GM11168 (cell line): ENCODE measurements around the gene POU3F2.

Experiments
- in situ Hi-C: fragments of 300-500 bp; cut with MboI; formaldehyde crosslinking; loops from one replicate; pipeline ENCODE4 v1.12.0; 2022; ENCODE audit warnings: low sequenced_read_pairs; ENCODE audit not compliant: unreplicated experiment

The POU3F2 gene

DNA sequence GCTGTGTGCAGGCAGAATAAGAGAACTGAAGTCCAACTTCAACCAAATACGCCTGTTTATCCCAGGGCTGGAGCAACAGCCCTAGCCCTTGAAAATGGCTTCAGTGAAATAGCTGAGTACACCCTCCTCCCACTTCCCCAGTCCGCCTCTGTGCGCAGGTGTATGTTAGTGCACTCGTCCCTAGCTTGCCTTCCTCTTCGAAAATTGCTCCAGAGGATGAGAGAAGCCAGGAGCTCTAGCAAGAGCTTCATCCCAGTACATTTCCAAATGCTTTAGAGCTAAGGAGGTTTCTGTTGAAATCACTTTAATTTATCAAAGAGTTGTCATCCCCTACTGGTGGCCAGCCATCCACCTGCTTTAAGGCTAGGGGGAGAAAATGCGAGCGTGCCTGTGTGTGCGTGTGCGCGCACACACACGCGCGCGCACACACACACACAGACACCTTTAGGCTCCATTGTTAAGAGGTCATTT is 5.4 kb upstream of the POU3F2 start:
- in situ Hi-C loops = loop anchor here (25.0 kb wide), 1 partner anchor 1633 kb away; the partner anchor contains the start of gene SIM1

DNA sequence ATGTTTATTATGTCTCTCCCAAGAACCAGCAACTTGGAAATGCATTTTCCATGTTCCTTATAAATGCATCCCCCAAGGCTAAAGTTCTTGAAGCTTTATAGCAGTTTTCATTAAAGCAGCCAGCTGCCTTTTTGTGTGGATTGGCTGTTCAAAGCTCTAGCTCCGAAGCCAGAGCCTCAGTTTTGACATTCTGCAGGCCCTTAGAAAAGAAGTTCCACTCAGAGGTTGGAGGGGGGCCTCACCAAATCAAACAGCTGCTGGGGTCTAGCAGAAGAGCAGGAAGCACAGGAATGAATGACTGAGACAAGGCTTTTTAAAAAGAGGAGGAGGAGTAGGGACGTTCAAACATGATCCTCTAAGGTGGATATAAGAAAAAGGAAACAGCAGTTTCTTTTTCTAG is 4.2 kb upstream of the POU3F2 start:
- in situ Hi-C loops = loop anchor here (25.0 kb wide), 1 partner anchor 1632 kb away; the partner anchor contains the start of gene SIM1

DNA sequence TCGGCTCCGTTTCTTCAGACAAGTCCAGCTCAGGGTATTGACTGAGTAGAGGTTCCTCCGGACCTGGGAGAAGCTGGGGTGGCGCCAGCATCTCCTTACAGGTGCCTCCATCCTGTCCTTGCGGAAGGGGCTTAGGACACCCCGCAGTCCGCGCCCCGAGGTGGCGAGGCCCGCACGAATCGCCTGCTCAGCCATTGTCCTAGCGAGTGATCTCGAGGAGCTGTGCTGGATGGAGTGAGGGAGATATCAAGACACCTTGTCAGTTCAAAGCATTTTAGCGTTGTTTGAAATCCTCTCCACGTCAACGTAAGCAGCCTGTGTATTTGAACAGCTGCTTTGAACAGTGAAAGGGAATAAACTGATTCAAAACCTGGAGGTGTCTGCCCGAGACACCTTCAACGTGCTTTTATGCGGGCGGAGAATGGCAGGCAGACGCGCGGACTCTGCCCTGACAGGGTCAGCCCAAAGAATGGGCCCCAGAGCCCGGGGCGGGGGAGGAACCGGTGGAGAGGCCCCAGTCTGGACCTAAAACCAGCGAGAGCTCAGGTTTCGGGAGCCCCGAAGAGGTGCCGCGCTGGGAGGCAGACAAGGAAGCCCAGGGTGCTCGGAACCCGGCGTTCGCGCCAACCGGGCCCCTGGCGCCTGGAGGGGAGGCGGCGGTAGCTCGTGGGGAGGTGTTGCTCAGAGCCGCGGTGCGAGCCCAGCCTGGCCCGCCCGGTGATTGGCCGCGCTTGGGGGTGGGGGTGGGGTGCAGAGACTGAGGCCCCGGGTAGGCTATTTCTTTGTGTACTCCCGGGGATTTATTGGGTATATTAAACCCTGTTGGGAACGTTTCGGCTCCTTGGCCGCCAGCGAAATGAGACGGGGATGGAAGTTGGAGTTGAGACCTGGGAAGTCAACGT is 3.1 kb upstream of the POU3F2 start:
- in situ Hi-C loops = loop anchor here (25.0 kb wide), 1 partner anchor 1631 kb away; the partner anchor contains the start of gene SIM1

DNA sequence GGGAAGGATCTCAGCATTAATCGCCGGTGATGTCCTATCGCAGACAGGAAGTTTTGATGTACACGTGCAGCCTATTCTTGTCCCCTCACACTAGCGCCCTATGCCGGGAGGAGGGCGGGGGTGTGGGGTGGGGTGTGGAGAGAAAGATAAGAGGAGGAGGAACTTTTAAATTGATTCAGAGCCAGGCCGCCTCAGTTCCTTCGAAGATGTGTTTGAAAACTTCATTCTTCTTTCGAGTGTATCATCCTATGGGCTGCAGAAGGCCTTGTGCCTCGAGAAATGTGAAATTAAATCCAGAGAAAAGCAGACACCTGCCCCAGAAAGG is 2.5 kb upstream of the POU3F2 start:
- in situ Hi-C loops = loop anchor here (25.0 kb wide), 1 partner anchor 1630 kb away; the partner anchor contains the start of gene SIM1

DNA sequence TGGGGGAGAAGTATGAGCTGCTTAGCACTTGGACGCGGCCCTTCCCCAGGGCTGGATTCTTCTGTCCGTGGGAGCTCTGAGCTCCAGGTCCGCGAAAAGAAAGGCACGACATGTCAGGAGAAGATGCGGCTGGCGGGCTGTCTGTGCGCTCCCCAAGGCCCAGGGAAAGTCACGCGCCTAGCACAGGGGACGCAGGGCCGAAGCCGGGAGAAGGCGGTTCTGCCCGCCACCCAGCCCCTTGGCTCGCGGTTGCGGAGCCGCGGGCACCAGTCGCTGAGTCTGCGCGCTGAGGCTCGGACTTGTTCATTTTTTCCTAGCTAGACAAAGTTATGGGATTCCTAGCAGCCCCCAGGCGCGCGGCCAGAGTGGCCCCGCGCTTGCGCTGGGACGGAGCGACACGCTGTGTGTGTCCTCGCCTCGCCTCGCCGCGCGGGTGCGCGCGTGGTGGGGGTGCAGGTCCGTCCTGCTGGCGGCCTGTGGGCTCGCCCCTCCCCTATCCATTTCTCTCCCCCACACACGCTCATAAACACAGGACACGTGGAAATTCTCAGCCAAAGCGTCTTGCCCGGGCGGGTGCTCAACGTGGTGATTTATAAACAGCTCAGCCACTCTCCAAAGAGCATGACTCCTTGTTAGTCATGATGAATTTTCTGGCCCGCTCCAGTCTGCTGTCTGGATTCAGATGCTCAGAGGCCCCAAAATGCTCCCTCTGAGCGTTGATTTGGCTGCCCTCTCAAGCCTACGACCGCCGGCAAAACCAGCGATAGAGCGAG is 1.9 kb upstream of the POU3F2 start:
- in situ Hi-C loops = loop anchor here (25.0 kb wide), 1 partner anchor 1630 kb away; the partner anchor contains the start of gene SIM1

DNA sequence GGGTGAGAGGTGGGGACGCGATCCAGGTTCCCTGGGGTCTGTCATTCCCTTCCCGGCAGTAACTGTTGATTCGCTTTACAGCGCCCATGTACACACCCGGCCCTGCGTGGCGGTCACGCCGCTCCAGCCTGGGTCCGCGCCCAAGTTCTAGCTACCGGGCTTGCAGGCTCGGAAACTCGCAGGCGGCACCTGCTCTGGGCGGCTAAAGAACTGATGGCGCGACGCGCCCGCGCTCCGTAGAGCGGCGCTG is 1.4 kb upstream of the POU3F2 start:
- in situ Hi-C loops = loop anchor here (25.0 kb wide), 1 partner anchor 1629 kb away; the partner anchor contains the start of gene SIM1

DNA sequence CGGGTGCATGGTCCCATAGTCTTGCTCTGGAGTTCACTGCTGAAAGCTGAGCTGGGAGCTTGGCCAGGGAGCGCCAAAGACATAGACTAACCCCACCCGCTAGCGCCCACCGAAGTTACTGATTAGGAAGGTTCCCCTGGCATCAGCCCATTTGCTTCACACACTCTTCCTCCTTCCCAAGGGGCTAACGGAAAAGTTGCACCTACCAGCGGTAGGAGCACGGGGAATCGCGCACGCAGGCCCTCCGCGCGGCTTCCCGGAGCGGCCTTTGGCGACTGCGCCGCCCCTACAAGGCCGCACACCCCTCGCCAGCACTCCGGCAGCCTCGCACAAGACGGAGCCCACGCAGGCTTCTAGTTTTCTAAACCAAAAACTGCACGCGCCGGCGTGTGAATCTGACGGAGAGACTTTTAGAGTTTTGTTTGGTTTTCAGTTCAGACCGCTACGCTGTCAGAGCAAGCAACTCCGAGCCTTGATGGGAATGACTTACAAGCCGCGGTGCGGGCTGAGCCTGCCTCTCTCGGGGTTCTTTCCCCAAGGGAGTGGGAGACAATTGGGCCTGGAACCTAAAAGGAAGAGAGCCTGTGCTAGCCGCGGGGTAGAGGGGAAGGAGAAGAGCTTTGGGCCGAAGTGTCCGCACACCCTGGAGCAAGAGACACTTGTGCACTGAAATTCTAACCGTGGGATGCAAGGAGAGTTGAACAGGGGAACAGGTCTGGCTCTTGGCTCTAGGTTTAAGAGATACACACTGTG is 891 bp upstream of the POU3F2 start:
- in situ Hi-C loops = loop anchor here (25.0 kb wide), 1 partner anchor 1629 kb away; the partner anchor contains the start of gene SIM1

DNA sequence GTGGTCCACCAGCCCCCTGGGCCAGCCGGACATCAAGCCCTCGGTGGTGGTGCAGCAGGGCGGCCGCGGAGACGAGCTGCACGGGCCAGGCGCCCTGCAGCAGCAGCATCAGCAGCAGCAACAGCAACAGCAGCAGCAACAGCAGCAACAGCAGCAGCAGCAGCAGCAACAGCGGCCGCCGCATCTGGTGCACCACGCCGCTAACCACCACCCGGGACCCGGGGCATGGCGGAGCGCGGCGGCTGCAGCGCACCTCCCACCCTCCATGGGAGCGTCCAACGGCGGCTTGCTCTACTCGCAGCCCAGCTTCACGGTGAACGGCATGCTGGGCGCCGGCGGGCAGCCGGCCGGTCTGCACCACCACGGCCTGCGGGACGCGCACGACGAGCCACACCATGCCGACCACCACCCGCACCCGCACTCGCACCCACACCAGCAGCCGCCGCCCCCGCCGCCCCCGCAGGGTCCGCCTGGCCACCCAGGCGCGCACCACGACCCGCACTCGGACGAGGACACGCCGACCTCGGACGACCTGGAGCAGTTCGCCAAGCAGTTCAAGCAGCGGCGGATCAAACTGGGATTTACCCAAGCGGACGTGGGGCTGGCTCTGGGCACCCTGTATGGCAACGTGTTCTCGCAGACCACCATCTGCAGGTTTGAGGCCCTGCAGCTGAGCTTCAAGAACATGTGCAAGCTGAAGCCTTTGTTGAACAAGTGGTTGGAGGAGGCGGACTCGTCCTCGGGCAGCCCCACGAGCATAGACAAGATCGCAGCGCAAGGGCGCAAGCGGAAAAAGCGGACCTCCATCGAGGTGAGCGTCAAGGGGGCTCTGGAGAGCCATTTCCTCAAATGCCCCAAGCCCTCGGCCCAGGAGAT is 1.0 kb downstream of the POU3F2 start:
- in situ Hi-C loops = loop anchor here (25.0 kb wide), 1 partner anchor 1627 kb away; the partner anchor contains the start of gene SIM1

DNA sequence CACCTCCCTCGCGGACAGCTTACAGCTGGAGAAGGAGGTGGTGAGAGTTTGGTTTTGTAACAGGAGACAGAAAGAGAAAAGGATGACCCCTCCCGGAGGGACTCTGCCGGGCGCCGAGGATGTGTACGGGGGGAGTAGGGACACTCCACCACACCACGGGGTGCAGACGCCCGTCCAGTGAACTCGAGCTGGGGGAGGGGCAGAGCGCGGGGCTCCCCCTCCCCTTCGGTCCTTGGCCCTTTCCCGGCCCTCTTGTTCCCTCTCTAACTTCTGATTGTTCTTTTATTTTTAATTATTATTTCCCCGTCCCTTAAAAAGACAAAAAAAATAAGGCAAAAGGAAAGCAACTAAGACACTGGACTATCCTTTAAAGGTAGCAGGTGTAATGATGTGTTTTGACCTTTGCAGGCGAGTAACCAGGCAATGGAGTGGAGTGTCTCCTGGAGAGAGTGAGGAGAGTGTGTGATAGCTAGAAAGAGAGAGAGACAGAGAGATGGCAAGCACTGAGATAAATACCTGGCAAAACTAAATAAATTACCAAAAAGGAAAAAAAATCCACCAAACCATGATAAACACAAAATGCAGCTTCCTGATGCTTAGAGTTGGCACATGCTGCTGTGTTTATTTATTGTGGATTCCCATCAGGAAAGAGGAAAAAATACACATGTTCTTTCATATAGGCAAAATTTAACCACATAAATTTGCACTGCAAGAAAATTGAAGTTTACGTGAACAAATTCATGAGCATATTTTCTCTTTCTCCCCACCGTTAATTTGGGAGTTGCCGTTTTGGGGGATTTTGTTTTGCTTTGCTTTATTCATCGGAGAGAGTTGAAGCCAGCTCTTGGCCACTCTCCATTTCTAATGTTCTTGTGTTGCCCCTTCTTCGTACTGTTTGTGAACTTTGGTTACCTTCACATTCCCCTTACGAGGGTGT is 1.9 kb downstream of the POU3F2 start:
- in situ Hi-C loops = loop anchor here (25.0 kb wide), 1 partner anchor 1626 kb away; the partner anchor contains the start of gene SIM1

DNA sequence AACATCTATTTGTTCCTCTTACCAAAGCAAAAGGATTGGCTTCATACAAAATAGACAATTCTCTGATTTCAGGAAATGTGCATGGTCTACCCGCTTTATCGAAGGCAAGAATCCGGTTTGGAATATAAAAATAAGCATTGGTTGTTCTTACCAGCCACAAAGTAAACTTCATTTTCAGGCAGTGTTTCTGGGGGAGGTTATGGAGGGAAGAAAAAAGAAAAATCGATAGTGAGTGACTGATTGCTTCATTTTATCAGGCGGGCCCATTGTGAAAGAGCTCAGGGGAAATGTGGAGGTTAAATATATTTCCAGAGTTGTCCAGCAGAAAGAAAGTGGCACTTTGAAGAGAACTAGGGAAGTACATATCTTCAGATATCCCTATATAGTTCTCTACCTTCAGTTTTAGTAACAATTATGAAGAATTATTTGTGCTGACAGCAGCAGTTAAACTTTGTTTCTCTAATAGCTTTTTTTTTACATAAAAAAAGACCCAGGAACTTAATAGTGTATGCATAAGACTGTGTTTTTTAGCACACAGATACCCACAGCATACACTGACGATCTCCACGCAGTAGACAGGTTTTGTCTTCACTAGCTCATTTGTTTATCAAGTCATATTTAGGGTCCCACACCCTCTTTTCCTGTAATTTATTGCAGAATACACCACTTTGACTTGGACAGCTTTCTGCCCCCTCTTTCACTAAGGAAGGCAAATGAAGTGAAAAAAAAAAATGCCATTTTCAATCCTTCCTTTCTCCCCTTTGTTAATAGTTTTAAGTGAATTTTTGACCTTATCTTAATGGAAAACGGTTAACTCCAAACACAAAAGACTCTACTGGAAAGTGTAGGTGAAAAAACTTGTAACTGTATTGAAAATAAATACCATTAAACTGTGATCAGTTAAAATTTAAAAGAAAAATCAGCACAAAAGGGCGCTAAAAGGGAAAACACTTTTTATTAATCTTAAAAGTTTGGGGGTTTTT is 2.9 kb downstream of the POU3F2 start:
- in situ Hi-C loops = loop anchor here (25.0 kb wide), 1 partner anchor 1625 kb away; the partner anchor contains the start of gene SIM1

DNA sequence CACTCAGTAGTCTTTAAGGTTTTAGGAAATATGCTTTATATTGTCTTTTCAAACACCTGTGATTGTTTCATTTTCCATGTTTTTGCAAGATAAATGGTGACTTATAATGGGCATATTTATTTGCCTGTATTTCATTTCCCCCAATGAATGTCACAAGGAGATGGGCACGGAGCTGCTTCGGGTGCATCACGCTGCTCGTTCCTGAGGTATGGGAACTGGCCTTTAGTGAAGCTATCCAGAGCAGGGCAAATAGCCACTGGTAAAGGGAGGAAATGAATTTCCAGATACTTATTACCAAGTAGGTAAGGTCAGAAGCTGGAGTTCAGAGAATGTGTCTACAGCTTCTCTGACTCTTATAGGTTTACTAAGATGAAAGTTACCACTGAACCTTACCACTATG is 3.7 kb downstream of the POU3F2 start:
- in situ Hi-C loops = loop anchor here (25.0 kb wide), 1 partner anchor 1624 kb away; the partner anchor contains the start of gene SIM1

DNA sequence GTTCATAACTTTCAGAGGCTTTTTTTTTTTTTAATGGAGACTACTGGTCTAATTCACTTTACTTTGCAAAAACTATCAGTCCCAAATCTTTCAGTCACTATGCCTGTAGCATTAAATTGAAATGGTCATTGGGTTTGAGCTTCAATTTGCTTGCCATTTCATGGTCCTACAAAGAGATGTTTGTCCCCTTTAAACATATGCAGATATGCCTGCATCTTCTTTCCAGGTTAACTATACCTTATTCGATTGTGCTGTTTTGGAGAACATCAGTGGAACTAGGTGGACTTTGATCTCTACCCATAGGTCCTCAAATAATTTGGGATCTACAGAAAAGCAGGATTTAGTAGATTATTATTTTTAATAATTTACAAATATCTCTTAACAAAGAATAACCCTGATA is 4.6 kb downstream of the POU3F2 start:
- in situ Hi-C loops = loop anchor here (25.0 kb wide), 1 partner anchor 1623 kb away; the partner anchor contains the start of gene SIM1

DNA sequence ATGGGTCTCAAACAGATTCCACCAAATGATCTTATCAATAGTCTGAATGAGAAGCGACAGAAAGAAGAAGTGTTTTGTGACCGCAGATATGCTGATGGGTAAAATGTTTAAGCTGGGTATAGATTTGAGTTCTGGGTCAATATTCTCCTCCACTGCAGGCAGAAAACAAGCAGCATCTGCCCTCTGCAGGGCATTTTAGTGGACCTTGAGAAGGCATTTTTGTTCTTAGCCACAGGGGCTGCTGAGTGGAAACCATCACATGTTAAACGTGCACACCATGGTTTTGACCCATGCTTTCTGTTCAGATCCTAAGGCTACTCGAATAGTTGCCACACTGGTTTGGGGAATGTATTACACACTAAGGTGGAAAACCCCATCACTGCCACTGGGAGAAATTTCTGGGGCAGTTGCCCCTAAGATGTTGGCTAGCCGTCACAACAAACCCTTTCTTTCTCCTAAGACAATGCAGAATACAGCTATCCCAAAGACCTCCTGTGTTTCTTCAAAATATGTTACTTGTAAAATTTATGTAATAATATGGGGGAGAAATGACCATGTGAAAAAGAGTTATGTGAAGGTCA is 5.5 kb downstream of the POU3F2 start:
- in situ Hi-C loops = loop anchor here (25.0 kb wide), 1 partner anchor 1622 kb away; the partner anchor contains the start of gene SIM1

DNA sequence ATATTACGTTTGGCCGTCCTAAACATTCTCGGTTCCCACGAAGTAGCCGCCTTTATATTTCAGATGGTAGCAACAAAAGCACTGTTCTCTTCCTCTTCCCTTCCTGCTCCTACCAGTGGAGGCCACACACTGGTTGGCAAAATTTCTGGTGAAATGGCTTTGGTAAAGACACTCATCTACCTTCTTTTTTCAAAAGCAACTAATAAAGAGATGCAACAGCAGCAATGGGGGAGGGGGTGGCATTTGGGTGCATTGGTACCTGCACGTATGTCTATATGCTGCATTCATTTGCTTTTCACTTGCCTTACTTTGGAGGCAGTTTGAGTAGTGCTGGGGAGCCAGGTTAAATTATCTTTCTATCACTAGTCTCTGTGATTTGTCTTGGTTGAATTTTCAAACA is 6.0 kb downstream of the POU3F2 start:
- in situ Hi-C loops = loop anchor here (25.0 kb wide), 1 partner anchor 1622 kb away; the partner anchor contains the start of gene SIM1

DNA sequence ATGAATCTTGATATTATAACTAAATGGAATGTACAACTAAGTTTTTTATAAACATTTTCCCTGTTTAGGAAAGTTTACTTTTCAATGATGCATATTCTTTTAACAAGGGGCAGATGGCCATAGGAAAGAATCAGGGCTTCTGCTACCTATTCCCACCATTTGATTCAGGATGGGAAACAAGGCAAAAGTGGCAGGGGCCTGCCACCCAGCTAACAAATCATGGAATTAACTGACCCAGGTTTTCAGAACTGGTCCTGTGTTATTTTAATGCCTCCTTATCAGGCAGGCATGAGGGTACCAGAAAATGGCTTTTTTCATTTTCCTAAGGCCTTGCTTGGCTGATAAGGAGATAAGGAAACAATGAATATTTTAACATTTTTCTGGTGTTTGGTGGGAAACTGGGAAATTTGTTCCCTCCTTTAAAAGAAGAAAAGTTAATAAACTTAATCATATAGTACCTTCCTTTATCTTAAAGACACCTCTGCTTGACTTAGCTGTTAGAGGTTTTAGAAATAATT is 6.7 kb downstream of the POU3F2 start:
- in situ Hi-C loops = loop anchor here (25.0 kb wide), 1 partner anchor 1621 kb away; the partner anchor contains the start of gene SIM1
